Tibial artery (tissue), 4 donors: Measurements from ENCODE around the gene STARD10.
A peak's percentile ranks its signal among the peaks of the same experiment; 100 is the strongest.

ENCODE experiments used
- DNase-seq, 2 donors: peaks; one replicate each; pipeline ENCODE4 v3.0.0-alpha.2; 2019
- H3K27ac ChIP-seq, 2 donors: fragments of 200-600 bp; sonication (generic) in 1 of 2; 1 replicate in 1 of 2; 2 replicates in 1 of 2; pipeline ENCODE4 v1.5.1; 2018 to 2019; ENCODE audit warnings: mild to moderate bottlenecking in 1 of 2
- H3K27me3 ChIP-seq, 2 donors: fragments of 200-600 bp; sonication (generic) in 1 of 2; one replicate each; pipeline versions ENCODE4 v1.5.1 to v1.6.0; 2016 to 2019
- H3K36me3 ChIP-seq, 3 donors: fragments of 200-600 bp; sonication (generic) in 2 of 3; one replicate each; pipeline ENCODE4 v1.5.1; 2016 to 2019; ENCODE audit warnings: mild to moderate bottlenecking in 2 of 3
- H3K4me1 ChIP-seq, 4 donors: fragments of 200-600 bp; sonication (generic) in 2 of 4; 1 replicate in 3 of 4; 2 replicates in 1 of 4; pipeline ENCODE4 v1.5.1; 2016 to 2019
- H3K4me3 ChIP-seq, 2 donors: fragments of 200-600 bp; sonication (generic) in 1 of 2; 1 replicate in 1 of 2; 2 replicates in 1 of 2; pipeline ENCODE4 v1.5.1; 2018 to 2019; ENCODE audit warnings: mild to moderate bottlenecking in 2 of 2
- H3K9me3 ChIP-seq, 3 donors: fragments of 200-600 bp; sonication (generic) in 1 of 3; one replicate each; pipeline ENCODE4 v1.5.1; 2016 to 2019
- CTCF ChIP-seq, 2 experiments: fragments of 200-600 bp in 1 of 2; fragments of 450-650 bp in 1 of 2; IDR thresholded peaks; one replicate each; pipeline ENCODE4 v1.5.1; 2017 to 2019; ENCODE audit warnings: antibody characterized with exemption in 2 of 2, mild to moderate bottlenecking in 1 of 2, moderate library complexity in 1 of 2
- intact Hi-C: fragments of 100-400 bp; cut with DNase I; formaldehyde crosslinking; loops from one replicate; pipeline ENCODE4 v1.15.0; 2023; ENCODE audit warnings: low total_unique reads

Gene STARD10

GRCh38 chr11:72775288-72776110, 18.3 kb downstream of the STARD10 start:
- Histone ChIP-seq H3K4me3 (no peak overlapping the region), H3K9me3 (no peaks in the 10 kb centered on the region), H3K27ac (no peak overlapping the region), H3K36me3 (peaks cover 0 to 16% (median 0%) of the 10 kb centered on the region in 3 donors), H3K27me3 (no peaks in the 10 kb centered on the region), H3K4me1 (peaks cover 0 to 61% (median 21%) of the 10 kb centered on the region in 4 donors)
- DNase-seq: no peak
- intact Hi-C loops: no loop called here
- no peak for TF ChIP-seq CTCF (IDR thresholded peaks at IDR 0.05)

- intact Hi-C loops: no loop called here
- no peak for TF ChIP-seq CTCF (IDR thresholded peaks at IDR 0.05)
- Histone ChIP-seq H3K36me3 (peaks cover 0 to 16% (median 0%) of the 10 kb centered on the region in 3 donors), H3K9me3 (no peaks in the 10 kb centered on the region), H3K4me1 (peaks cover 0 to 51% (median 14%) of the 10 kb centered on the region in 4 donors), H3K27me3 (no peaks in the 10 kb centered on the region), H3K27ac (no peak overlapping the region), H3K4me3 (no peak overlapping the region)
- DNase-seq: no peak
Observed at GRCh38 chr11:72774499-72774898, 19.3 kb downstream of the STARD10 start.

GRCh38 chr11:72773696-72774095, 20.2 kb downstream of the STARD10 start:
- Histone ChIP-seq H3K4me1 (peaks cover 0 to 45% (median 14%) of the 10 kb centered on the region in 4 donors), H3K27me3 (no peaks in the 10 kb centered on the region), H3K9me3 (no peaks in the 10 kb centered on the region), H3K4me3 (no peak overlapping the region), H3K27ac (no peak overlapping the region), H3K36me3 (peaks cover 0 to 16% (median 0%) of the 10 kb centered on the region in 3 donors)
- intact Hi-C loops: no loop called here
- DNase-seq: no peak
- no peak for TF ChIP-seq CTCF (IDR thresholded peaks at IDR 0.05)

- intact Hi-C loops: no loop called here
- Histone ChIP-seq H3K27me3 (no peaks in the 10 kb centered on the region), H3K36me3 (peaks cover 0 to 16% (median 0%) of the 10 kb centered on the region in 3 donors), H3K4me1 (peaks cover 0 to 42% (median 12%) of the 10 kb centered on the region in 4 donors), H3K9me3 (no peaks in the 10 kb centered on the region), H3K4me3 (no peak overlapping the region), H3K27ac (no peak overlapping the region)
- peak in 1 of 2 donors; percentile 47 for DNase-seq
- no peak for TF ChIP-seq CTCF (IDR thresholded peaks at IDR 0.05)
Observed at GRCh38 chr11:72773291-72773690, 20.6 kb downstream of the STARD10 start.

GRCh38 chr11:72772059-72772458, 21.8 kb downstream of the STARD10 start:
- H3K4me3 ChIP-seq: no peak overlapping the region
- no peak for DNase-seq
- intact Hi-C loops: no loop called here
- H3K9me3 ChIP-seq: no peaks in the 10 kb centered on the region
- H3K27me3 ChIP-seq: no peaks in the 10 kb centered on the region
- peaks cover 0 to 30% (median 6%) of the 10 kb centered on the region in 4 donors for H3K4me1 ChIP-seq
- no peak overlapping the region for H3K27ac ChIP-seq
- peaks cover 0 to 16% (median 0%) of the 10 kb centered on the region in 3 donors for H3K36me3 ChIP-seq
- TF ChIP-seq CTCF (IDR thresholded peaks at IDR 0.05): no peak
